Measurements from ENCODE around the gene TMEM53. TPM values are rescaled to one million over a fixed set of nuclear protein-coding genes. Genes with fewer than 3 reads are reported as not detected.

TMEM53 gene
- total RNA-seq, 3 donors from 2014 or later = 8.3 to 9.4 (median 9.2) TPM

DNA sequence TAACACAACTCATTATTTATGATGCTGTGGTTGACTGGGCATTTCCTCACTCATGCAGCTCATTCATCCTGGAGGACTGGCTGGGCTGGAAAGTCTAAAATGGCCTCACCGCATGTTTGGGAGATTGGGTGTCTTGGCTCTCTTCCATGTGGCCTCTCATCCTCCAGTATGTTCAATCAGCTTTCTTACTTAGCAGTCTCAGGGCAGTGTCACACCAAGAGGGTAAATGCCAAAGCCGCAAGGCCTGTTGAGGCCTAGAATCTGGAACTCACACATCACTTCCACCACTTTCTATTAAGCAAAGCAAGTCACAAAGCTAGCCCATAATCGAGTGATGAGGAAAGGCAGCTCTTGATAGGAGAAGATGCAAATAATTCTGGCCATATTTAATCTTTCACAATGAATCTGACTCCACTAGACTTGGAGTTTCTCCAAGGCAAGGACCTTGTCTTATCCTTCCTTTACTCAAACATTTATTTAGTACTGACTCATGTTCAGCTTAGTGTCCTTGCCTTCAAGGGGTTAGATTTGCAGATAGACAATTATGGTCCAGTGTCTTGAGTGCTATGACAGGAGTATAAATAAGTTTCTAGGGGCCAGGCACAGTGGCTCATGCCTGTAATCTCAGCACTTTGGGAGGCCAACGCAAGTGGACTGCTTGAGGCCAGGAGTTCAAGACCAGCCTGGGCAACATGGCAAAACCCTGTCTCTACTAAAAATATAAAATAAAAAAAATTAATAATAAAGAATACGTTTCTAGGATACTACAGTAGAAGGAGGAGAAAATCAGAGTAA is 45.1 kb downstream of the TMEM53 start:
- intact Hi-C loops (cut with DNase I; ENCODE audit: low total_unique reads) = no loop called here

GRCh38 chr1:44625348-44625747 is 48.9 kb downstream of the TMEM53 start:
- Histone ChIP-seq H3K27ac (no peak overlapping the region), H3K9me3 (no peaks in the 10 kb centered on the region), H3K27me3 (no peaks in the 10 kb centered on the region), H3K36me3 (no peaks in the 10 kb centered on the region), H3K4me3 (no peak overlapping the region), H3K4me1 (no peaks in the 10 kb centered on the region)
- intact Hi-C loops (cut with DNase I; ENCODE audit: low total_unique reads) = no loop called here
- DNase-seq (ENCODE audit: low spot score in 2 of 2) = no peak
- TF ChIP-seq, protein P1, sequence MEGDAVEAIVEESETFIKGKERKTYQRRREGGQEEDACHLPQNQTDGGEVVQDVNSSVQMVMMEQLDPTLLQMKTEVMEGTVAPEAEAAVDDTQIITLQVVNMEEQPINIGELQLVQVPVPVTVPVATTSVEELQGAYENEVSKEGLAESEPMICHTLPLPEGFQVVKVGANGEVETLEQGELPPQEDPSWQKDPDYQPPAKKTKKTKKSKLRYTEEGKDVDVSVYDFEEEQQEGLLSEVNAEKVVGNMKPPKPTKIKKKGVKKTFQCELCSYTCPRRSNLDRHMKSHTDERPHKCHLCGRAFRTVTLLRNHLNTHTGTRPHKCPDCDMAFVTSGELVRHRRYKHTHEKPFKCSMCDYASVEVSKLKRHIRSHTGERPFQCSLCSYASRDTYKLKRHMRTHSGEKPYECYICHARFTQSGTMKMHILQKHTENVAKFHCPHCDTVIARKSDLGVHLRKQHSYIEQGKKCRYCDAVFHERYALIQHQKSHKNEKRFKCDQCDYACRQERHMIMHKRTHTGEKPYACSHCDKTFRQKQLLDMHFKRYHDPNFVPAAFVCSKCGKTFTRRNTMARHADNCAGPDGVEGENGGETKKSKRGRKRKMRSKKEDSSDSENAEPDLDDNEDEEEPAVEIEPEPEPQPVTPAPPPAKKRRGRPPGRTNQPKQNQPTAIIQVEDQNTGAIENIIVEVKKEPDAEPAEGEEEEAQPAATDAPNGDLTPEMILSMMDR (IDR thresholded peaks at IDR 0.05) = no peak
- TF ChIP-seq POLR2A (IDR thresholded peaks at IDR 0.05) = no peak
- TF ChIP-seq POLR2AphosphoS5 (IDR thresholded peaks at IDR 0.05) = no peak

More for the DNA sequence above, 45.1 kb downstream of the TMEM53 start:
- H3K4me1 ChIP-seq = peaks cover 6 to 14% of the 10 kb centered on the region in 2 donors
- H3K27ac ChIP-seq = no peak overlapping the region
- no peak overlapping the region for H3K4me3 ChIP-seq
- DNase-seq (ENCODE audit: low spot score in 2 of 2) = no peak
- H3K9me3 ChIP-seq = no peaks in the 10 kb centered on the region
- no peaks in the 10 kb centered on the region for H3K27me3 ChIP-seq
- H3K36me3 ChIP-seq = no peaks in the 10 kb centered on the region
- TF ChIP-seq, protein P1 (IDR thresholded peaks at IDR 0.05) = no peak
- TF ChIP-seq POLR2A (IDR thresholded peaks at IDR 0.05) = no peak
- no peak for TF ChIP-seq POLR2AphosphoS5 (IDR thresholded peaks at IDR 0.05)

GRCh38 chr1:44624268-44624901 is 49.9 kb downstream of the TMEM53 start:
- no peak for DNase-seq (ENCODE audit: low spot score in 2 of 2)
- intact Hi-C loops (cut with DNase I; ENCODE audit: low total_unique reads) = no loop called here
- H3K27ac ChIP-seq = no peak overlapping the region
- no peaks in the 10 kb centered on the region for H3K36me3 ChIP-seq
- TF ChIP-seq, protein P1 (IDR thresholded peaks at IDR 0.05) = no peak
- no peak for TF ChIP-seq POLR2AphosphoS5 (IDR thresholded peaks at IDR 0.05)
- TF ChIP-seq POLR2A (IDR thresholded peaks at IDR 0.05) = no peak
- no peak overlapping the region for H3K4me3 ChIP-seq
- no peaks in the 10 kb centered on the region for H3K27me3 ChIP-seq
- H3K4me1 ChIP-seq = no peaks in the 10 kb centered on the region
- H3K9me3 ChIP-seq = no peaks in the 10 kb centered on the region

- intact Hi-C loops (cut with DNase I; ENCODE audit: low total_unique reads) = no loop called here
- Histone ChIP-seq H3K27ac (no peak overlapping the region), H3K4me3 (no peak overlapping the region), H3K4me1 (peaks cover 0 to 4% of the 10 kb centered on the region in 2 donors), H3K9me3 (no peaks in the 10 kb centered on the region), H3K27me3 (peaks cover 0 to 2% of the 10 kb centered on the region in 2 donors), H3K36me3 (no peaks in the 10 kb centered on the region)
- no peak for DNase-seq (ENCODE audit: low spot score in 2 of 2)
- TF ChIP-seq, protein P1 (IDR thresholded peaks at IDR 0.05) = no peak
- TF ChIP-seq POLR2AphosphoS5 (IDR thresholded peaks at IDR 0.05) (no peak), POLR2A (IDR thresholded peaks at IDR 0.05) (no peak)
Measured at GRCh38 chr1:44621841-44622286, 52.4 kb downstream of the TMEM53 start.

GRCh38 chr1:44620072-44620471 is 54.2 kb downstream of the TMEM53 start:
- Histone ChIP-seq H3K36me3 (no peaks in the 10 kb centered on the region), H3K4me3 (no peak overlapping the region), H3K27me3 (peaks cover 0 to 12% of the 10 kb centered on the region in 2 donors), H3K9me3 (no peaks in the 10 kb centered on the region), H3K27ac (no peak overlapping the region), H3K4me1 (peaks cover 0 to 6% of the 10 kb centered on the region in 2 donors)
- TF ChIP-seq, protein P1 (IDR thresholded peaks at IDR 0.05) = no peak
- TF ChIP-seq POLR2A (IDR thresholded peaks at IDR 0.05) = no peak
- intact Hi-C loops (cut with DNase I; ENCODE audit: low total_unique reads) = loop anchor here (1.0 kb wide), 1 partner anchor 8 kb away; no protein-coding TSS in a partner anchor
- DNase-seq (ENCODE audit: low spot score in 2 of 2) = no peak

All from breast epithelium (tissue), 4 donors.